WTC11 (cell line): ENCODE data around the gene ACBD4. TPM values are rescaled to one million over a fixed set of nuclear protein-coding genes. Genes with fewer than 3 reads are reported as not detected.

Experiments
- ATAC-seq: fragments of 200-7000 bp; cut with Tn5 transposase; 2 replicates; pipeline ENCODE4 v1.10.0; 2021; ENCODE audit warnings: mild to moderate bottlenecking, moderate library complexity
- CTCF ChIA-PET: fragments of 300-600 bp; sonication (Branson Sonifier 250); formaldehyde crosslinking; loops from one replicate; lab custom pipeline; 2021; ENCODE audit warnings: antibody characterized with exemption; lab: Charles Lee
- POLR2A ChIA-PET: fragments of 350-600 bp; sonication (Branson Sonifier 250); formaldehyde crosslinking; loops from one replicate; lab custom pipeline; 2021; ENCODE audit warnings: antibody characterized with exemption; lab: Charles Lee
- DNase-seq: peaks from one replicate; pipeline ENCODE4 v3.0.0; 2021; ENCODE audit warnings: low spot score
- H3K27ac Mint-ChIP-seq: 2 replicates; pipeline ENCODE4 v1.8.0; 2021; ENCODE audit warnings: mixed read lengths
- H3K27me3 Mint-ChIP-seq: 2 replicates; pipeline ENCODE4 v1.8.0; 2021; ENCODE audit warnings: low read depth, mild to moderate bottlenecking, moderate library complexity, mixed read lengths
- H3K36me3 Mint-ChIP-seq: 2 replicates; pipeline ENCODE4 v1.8.0; 2021; ENCODE audit warnings: mixed read lengths
- H3K4me1 Mint-ChIP-seq: 2 replicates; pipeline ENCODE4 v1.8.0; 2022; ENCODE audit warnings: mixed read lengths
- H3K4me3 Mint-ChIP-seq: 2 replicates; pipeline ENCODE4 v1.8.0; 2021; ENCODE audit warnings: mild to moderate bottlenecking, moderate library complexity, mixed read lengths
- H3K9me3 Mint-ChIP-seq: 2 replicates; pipeline ENCODE4 v1.8.0; 2021; ENCODE audit warnings: mixed read lengths
- ELF4 ChIP-seq: sonication (generic); formaldehyde crosslinking; IDR thresholded peaks from 2 replicates; pipeline ENCODE4 v1.8.1; 2022; ENCODE audit warnings: low read depth, mild to moderate bottlenecking, moderate library complexity, missing genetic modification reagents
- FOXP1 ChIP-seq: sonication (generic); formaldehyde crosslinking; IDR thresholded peaks from 2 replicates; pipeline ENCODE4 v1.8.0; 2022; ENCODE audit warnings: missing genetic modification reagents, mild to moderate bottlenecking, moderate library complexity, borderline replicate concordance
- FOXP4 ChIP-seq: sonication (generic); formaldehyde crosslinking; IDR thresholded peaks from 2 replicates; pipeline ENCODE4 v1.8.0; 2022; ENCODE audit warnings: mild to moderate bottlenecking, missing genetic modification reagents
- HMGA2 ChIP-seq: fragments of 250-450 bp; sonication (Bioruptor Pico); IDR thresholded peaks from 2 replicates; pipeline ENCODE4 v1.4.0; 2021; ENCODE audit warnings: mild to moderate bottlenecking, moderate library complexity
- IRF2 ChIP-seq: sonication (generic); formaldehyde crosslinking; IDR thresholded peaks from 2 replicates; pipeline ENCODE4 v1.8.0; 2022; ENCODE audit warnings: low read depth, missing genetic modification reagents, borderline replicate concordance
- STAT6 ChIP-seq: sonication (generic); formaldehyde crosslinking; conservative IDR thresholded peaks from 2 replicates; pipeline ENCODE4 v1.8.1; 2023; ENCODE audit warnings: mild to moderate bottlenecking, low read depth, missing genetic modification reagents, moderate library complexity
- TEAD1 ChIP-seq: sonication (generic); formaldehyde crosslinking; IDR thresholded peaks from 2 replicates; pipeline ENCODE4 v1.8.0; 2022; ENCODE audit warnings: mild to moderate bottlenecking, missing genetic modification reagents
- TP53 ChIP-seq: sonication (generic); formaldehyde crosslinking; IDR thresholded peaks from 2 replicates; pipeline ENCODE4 v1.8.1; 2023; ENCODE audit warnings: mild to moderate bottlenecking, missing genetic modification reagents
- ZNF512 ChIP-seq: sonication (generic); formaldehyde crosslinking; IDR thresholded peaks from 2 replicates; pipeline ENCODE4 v1.8.1; 2022; ENCODE audit warnings: missing genetic modification reagents, borderline replicate concordance
- total RNA-seq: library from RNA; stranded (reverse); gene quantifications from 3 replicates; pipeline ENCODE4 v1.2.3, GENCODE V29; 2021
- TF ChIP-seq, protein P1 (sequence below): fragments of 250-450 bp; sonication (Bioruptor Pico); IDR thresholded peaks from 2 replicates; pipeline ENCODE4 v1.9.0; 2021; ENCODE audit warnings: mild to moderate bottlenecking, borderline replicate concordance
- TF ChIP-seq, protein P2 (sequence below): sonication (generic); formaldehyde crosslinking; IDR thresholded peaks from 2 replicates; pipeline ENCODE4 v1.8.0; 2022; ENCODE audit warnings: missing genetic modification reagents
- TF ChIP-seq, protein P3 (sequence below): sonication (generic); formaldehyde crosslinking; conservative IDR thresholded peaks from 2 replicates; pipeline ENCODE4 v1.8.1; 2022; ENCODE audit warnings: mild to moderate bottlenecking, missing genetic modification reagents

ACBD4 gene
- total RNA-seq, 1 experiment from 2014 or later = 12.7 TPM

DNA sequence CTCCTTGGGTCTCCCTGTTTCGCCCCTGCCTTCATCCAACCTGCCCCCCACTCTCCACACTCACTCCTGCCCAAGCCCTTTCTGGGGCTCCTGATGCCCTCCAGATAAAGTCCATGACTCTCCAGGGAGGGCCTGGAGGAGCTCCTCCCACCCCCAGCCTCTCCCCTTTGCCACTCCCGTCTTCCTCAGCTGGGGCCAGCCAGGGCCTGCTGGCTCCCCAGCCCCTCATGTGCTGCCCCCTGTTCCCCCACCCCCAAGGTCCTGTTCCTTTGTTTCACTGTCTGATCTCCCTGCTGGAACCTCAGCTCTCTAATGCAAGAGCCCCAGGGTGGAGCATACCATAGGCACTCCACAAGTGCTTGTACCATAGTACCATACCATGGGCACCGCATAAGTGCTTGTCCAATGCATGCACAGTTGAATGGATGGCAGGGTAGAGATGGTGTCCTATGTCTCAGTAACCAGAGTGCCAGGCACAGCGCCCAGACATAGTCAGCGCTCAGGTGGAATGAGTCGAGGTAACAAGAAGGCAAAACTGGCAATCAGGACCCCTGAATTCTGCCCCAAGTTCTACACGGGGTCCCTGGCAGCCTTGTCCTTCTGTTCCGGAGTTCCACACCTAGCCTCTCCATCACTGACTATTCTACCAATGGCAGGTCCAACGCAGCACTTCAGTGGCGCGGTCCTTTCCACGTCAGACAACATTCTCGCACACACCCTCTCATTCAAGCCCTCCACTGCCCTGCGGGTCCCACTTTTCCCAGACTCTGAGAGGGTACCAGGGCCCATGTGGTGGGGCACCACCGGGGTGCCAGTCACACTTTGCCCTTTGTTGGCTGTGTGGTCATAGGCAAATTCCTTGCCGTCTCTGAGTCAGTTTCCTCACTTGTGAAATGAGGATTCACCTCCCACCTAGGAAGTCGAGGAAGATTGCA, 4.5 kb upstream of the ACBD4 start:
- H3K27me3 Mint-ChIP-seq = no peaks in the 10 kb centered on the region; the same call in 1 of the 2 replicates
- ATAC-seq (no peak), DNase-seq (no peak)
- H3K4me3 Mint-ChIP-seq = peak overlapping the region; percentile 66
- H3K27ac Mint-ChIP-seq = no peak overlapping the region
- ChIA-PET CTCF (interaction anchor here (0.7 to 7.6 kb wide), 9 partner anchors 10 to 264 kb away, joined by 3 to 531 read pairs (median 4); partner anchors contain the start of gene HEXIM1), POLR2A (interaction anchor here (1.0 kb wide), 1 partner anchor 17 kb away, joined by 3 read pairs; the partner anchor contains the start of gene HEXIM1)
- H3K36me3 Mint-ChIP-seq = no peaks in the 10 kb centered on the region
- no peak for TF ChIP-seq STAT6 (CRISPR knock-in tag)
- TF ChIP-seq FOXP4 = no peak
- TF ChIP-seq, protein P1, sequence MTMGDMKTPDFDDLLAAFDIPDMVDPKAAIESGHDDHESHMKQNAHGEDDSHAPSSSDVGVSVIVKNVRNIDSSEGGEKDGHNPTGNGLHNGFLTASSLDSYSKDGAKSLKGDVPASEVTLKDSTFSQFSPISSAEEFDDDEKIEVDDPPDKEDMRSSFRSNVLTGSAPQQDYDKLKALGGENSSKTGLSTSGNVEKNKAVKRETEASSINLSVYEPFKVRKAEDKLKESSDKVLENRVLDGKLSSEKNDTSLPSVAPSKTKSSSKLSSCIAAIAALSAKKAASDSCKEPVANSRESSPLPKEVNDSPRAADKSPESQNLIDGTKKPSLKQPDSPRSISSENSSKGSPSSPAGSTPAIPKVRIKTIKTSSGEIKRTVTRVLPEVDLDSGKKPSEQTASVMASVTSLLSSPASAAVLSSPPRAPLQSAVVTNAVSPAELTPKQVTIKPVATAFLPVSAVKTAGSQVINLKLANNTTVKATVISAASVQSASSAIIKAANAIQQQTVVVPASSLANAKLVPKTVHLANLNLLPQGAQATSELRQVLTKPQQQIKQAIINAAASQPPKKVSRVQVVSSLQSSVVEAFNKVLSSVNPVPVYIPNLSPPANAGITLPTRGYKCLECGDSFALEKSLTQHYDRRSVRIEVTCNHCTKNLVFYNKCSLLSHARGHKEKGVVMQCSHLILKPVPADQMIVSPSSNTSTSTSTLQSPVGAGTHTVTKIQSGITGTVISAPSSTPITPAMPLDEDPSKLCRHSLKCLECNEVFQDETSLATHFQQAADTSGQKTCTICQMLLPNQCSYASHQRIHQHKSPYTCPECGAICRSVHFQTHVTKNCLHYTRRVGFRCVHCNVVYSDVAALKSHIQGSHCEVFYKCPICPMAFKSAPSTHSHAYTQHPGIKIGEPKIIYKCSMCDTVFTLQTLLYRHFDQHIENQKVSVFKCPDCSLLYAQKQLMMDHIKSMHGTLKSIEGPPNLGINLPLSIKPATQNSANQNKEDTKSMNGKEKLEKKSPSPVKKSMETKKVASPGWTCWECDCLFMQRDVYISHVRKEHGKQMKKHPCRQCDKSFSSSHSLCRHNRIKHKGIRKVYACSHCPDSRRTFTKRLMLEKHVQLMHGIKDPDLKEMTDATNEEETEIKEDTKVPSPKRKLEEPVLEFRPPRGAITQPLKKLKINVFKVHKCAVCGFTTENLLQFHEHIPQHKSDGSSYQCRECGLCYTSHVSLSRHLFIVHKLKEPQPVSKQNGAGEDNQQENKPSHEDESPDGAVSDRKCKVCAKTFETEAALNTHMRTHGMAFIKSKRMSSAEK (CRISPR knock-in tag) = no peak
- TF ChIP-seq TEAD1 (CRISPR knock-in tag) = no peak
- no peak for TF ChIP-seq HMGA2
- TF ChIP-seq, protein P2, sequence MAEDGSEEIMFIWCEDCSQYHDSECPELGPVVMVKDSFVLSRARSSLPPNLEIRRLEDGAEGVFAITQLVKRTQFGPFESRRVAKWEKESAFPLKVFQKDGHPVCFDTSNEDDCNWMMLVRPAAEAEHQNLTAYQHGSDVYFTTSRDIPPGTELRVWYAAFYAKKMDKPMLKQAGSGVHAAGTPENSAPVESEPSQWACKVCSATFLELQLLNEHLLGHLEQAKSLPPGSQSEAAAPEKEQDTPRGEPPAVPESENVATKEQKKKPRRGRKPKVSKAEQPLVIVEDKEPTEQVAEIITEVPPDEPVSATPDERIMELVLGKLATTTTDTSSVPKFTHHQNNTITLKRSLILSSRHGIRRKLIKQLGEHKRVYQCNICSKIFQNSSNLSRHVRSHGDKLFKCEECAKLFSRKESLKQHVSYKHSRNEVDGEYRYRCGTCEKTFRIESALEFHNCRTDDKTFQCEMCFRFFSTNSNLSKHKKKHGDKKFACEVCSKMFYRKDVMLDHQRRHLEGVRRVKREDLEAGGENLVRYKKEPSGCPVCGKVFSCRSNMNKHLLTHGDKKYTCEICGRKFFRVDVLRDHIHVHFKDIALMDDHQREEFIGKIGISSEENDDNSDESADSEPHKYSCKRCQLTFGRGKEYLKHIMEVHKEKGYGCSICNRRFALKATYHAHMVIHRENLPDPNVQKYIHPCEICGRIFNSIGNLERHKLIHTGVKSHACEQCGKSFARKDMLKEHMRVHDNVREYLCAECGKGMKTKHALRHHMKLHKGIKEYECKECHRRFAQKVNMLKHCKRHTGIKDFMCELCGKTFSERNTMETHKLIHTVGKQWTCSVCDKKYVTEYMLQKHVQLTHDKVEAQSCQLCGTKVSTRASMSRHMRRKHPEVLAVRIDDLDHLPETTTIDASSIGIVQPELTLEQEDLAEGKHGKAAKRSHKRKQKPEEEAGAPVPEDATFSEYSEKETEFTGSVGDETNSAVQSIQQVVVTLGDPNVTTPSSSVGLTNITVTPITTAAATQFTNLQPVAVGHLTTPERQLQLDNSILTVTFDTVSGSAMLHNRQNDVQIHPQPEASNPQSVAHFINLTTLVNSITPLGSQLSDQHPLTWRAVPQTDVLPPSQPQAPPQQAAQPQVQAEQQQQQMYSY (CRISPR knock-in tag) = no peak
- no peak for TF ChIP-seq FOXP1
- TF ChIP-seq IRF2 (CRISPR knock-in tag) = no peak
- no peak for TF ChIP-seq ELF4
- TF ChIP-seq ZNF512 = no peak
- TF ChIP-seq, protein P3, sequence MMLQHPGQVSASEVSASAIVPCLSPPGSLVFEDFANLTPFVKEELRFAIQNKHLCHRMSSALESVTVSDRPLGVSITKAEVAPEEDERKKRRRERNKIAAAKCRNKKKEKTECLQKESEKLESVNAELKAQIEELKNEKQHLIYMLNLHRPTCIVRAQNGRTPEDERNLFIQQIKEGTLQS (CRISPR knock-in tag) = no peak
- no peak for TF ChIP-seq TP53
- no peaks in the 10 kb centered on the region for H3K9me3 Mint-ChIP-seq
- H3K4me1 Mint-ChIP-seq = peaks cover 21% of the 10 kb centered on the region
